Right hindlimb (tissue), 1 donor: ENCODE measurements around the gene ENOX1.

ENCODE experiments used
- DNase-seq: peaks from one replicate; pipeline ENCODE4 v3.0.0-alpha.2; 2018

Gene ENOX1

DNA sequence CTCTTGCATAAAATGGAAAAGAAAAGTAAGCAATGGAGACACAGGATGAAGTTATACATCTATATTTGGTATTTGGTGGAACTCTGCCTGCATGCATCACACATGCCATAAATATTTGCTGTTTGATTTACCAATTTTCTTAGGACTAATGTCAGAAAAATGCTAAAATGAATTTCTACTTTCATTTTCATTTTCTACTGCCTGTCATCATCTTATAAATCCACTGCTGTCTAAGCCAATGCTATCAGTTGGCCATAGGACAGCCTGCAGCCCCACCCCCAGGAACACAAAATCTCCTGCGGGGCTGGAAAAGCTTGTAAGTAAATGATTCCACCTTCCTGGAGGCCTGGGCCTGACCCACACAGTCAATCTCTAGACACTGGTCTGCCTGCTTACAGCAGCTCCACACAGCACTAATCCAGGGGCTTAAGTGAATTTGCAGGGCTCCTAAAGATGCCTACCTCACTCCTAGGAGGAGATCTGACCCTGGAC is 122.0 kb downstream of the ENOX1 start:
- DNase-seq = peak; percentile 30

DNA sequence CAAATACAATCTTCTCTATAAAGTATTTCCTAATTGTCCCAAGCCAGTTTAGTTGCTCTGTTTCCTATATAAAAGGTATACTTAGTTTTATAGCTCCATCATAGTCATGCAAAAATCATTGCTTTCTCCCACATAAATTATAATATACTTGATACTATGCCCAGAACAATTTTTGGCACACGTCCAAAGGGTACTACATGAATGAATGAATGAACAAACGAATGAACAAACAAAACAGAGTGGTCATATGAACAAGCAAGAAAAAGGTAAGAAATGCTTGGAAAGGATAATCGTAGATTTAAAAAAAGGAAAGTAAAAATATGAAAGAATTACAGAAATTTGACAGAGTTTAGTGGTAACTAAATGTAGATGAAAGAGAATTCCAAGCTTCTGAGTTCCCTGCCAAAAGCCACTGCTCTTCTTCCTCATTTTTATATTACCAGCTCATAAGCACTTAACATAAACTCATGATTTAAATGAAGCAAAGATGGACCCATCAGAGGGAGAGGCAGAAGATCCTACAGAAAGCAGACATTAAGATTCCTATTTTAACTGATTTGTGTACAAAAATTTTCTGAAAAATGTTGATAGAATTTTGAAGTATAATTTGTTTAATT is 123.2 kb downstream of the ENOX1 start:
- no peak for DNase-seq

DNA sequence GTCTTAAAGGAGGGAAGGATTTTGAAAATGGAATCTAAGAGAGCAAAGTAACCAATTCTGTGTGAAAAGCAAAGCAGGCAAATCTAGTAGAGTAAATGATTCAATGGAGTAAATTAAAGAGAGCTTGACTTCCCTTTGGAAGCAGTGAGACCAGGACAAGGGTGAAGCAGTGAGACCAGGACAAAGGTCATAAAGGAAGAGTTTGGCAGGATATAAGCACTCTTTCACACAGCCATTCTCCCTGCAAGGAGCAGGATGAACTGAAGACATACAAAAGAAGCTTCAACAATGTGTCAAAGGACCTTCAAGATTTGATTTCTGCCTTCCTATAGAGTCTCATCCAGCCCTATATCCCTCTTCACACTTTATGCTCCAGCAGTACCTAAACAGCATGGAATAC is 123.8 kb downstream of the ENOX1 start:
- no peak for DNase-seq

DNA sequence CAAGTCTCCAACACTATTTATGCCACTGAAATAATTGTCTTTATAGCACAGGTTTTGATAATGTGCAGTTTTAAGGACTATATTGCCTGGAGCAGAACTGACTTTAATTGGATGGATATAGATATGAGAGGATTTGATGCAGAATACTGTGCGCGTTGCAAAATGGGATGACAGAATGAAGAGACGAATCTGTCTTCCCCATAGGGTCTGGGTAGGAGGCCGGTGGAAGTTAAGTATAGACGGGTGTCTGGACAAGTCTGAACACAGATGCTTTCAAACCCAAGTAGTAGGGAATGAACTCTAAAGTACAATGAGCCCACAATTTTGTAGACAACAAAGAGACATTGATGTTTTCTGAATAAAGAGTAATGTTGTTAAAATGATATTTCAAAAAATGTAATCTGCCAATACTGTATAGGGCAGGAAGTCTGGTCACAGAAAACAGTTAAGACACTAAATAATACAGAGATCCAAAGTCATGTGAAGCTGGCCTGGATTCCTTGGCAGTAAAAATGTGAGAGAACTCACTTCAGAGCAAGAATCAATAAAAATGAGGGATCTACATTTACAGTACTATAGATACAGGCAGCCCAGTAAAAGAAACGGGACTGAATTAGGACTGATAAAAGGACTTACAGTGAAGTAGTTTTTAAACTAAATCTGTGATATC is 125.5 kb downstream of the ENOX1 start:
- DNase-seq = no peak

DNA sequence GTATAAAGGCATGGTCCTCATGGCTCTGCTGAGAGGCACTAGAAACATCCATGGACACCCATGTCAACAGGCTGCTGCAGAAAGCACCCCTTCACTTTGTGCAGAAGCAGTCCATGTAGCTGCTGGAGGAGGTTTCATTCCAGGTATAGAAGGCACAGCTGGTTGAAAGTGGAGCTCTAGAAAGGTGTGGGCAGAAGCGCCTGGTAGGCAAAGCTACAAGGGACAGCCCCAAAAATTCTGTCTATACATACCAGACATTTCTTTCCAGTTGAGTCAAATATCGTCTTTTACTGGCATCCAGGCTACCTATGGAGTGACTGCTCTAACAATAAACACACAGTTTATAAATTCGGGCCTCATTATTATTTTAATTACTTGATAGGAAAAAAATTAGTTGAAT is 129.3 kb downstream of the ENOX1 start:
- no peak for DNase-seq

DNA sequence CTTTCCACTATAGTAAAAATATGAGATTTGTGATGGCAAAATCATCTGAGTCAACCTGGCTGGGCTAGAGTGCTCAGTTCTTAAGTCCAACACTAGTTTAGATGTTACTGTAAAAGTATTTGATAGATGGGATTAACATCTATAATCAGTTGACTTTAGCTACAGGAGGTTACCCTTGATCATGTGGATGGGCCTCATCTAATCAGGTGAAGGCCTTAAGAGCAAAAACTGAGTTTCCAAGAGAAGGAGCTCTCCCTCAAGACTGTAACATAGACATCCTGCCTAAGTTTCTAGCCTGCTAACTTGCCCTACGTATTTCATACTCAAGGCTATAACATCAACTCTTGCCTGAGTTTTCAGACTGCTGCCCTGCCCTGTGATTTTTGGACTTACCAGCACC is 132.8 kb downstream of the ENOX1 start:
- DNase-seq = no peak

DNA sequence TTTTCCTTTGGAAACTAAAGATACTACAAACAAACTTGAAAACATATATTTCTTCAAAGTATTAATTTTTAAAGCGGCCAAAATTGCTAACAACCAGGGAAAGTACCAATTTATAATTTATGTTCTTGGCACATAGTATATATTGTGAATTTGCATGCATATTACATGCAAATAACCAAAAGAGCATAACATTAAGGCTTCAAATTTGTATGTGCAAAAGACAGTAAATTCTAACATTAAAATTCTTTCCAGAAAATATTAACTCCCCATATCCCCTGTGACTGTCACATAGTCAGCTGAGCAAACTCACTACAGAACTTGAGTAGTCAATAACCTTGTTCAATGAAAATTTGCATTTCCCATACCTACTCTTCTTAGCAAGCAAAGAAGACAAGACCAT is 133.4 kb downstream of the ENOX1 start:
- no peak for DNase-seq

DNA sequence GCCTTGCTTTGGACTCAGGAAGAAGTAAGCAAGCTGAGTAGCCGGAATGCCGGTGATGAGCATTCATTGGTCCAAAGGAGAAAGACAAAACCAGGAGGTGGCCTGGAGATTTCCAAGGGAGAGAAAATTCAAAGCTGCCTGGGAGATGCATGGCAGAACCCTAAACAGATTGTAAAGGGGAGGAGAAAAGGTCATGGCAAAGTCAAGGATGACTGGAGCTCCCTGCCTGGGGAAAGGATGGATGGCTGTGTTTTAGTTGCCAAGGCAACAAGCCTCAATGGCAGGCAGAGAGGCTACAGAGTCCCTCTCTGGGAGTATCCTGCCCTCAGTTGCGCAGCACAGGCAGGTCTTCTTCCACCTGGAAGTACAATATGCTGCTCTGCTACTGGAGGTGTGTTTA is 134.0 kb downstream of the ENOX1 start:
- no peak for DNase-seq

DNA sequence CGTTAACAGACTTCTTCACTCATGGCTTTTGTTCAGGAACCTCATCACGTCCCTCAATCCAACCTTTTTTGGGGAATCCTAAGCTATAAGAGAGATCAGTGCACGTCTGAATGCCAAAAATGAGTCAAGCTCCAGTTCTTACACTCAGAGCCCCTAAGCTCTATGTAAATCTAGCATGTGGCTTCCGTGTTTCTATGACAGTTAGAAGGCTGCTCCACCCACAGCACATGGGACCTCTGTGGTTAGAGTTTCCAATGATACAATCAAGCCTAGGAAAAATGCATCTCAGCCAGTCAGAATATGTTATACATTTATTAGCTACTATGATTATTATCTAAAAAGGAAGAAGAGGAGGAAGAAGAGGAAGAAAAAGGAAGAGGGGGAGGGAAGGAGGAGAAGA is 135.9 kb downstream of the ENOX1 start:
- no peak for DNase-seq

DNA sequence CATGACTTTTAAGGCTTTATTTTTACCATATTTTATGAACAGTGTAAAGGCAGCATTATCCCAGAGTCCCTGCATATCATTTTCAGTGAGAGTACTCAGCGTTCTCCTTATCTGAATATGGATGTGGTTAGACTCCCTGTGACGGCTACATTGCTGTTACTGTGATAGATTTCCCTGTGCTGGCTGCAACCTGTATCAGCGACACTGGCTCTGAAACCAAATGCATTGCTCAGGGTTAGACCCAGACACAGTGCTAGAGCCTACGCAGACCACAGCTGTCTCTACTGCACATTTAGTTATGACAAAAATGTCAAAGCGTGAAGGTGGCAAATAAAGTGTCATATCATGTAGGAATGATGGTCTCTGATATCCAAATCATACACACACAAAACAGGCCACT is 138.0 kb downstream of the ENOX1 start:
- DNase-seq = no peak

DNA sequence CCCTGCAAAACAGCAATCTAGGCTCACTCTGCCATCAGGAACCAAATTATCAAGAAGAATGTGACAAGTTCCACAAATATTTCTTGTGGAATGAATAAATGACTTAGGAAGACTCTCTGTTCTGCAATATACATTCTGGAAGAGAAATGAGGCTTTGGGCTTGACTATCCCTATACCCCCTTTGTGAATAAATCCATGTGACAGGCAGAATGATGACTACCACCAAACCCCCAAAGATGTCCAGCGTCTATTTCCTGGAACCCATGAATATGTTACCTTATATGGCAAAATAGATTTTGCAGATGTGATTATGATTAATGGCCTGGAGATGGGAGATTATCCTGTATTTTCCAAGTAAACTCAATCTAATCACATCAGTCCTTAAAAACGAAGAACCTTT is 139.3 kb downstream of the ENOX1 start:
- DNase-seq = no peak

DNA sequence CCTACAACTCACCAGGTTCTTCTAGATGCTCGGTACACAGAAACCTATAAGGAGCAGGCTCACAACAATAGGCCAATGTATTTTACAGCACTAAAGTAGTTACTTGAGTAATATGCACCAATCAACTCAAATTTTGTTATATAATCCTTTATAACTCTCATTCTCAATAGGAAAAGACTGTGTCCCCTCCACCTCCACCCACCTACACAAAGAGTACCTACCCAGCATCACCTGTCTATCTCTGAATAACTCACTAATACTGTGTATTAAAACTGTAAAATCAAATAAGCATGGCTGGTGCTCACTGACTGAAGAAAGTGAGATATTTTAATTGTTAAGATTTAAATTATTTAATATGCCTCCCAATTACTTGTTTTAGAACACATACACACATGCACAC is 146.3 kb downstream of the ENOX1 start:
- DNase-seq = no peak

DNA sequence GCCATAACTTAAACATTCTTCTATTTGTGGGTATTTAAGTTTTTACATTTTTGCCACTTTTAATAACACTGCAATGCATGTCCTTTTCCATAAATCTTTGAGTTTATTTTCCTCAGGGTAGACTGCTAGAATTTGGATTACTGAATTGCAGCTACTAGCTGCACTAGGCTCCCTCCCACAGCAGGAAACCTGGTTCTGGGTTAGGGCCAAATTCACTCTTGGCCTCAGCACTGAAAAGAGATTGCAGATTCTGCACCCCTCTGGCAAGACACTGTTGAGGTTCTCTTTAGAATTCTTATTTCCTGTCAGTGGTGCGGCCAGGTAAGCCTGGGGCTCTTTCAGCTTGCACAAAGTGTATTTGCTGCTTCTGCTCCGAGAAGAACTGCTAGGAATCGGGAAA is 155.7 kb downstream of the ENOX1 start:
- no peak for DNase-seq

DNA sequence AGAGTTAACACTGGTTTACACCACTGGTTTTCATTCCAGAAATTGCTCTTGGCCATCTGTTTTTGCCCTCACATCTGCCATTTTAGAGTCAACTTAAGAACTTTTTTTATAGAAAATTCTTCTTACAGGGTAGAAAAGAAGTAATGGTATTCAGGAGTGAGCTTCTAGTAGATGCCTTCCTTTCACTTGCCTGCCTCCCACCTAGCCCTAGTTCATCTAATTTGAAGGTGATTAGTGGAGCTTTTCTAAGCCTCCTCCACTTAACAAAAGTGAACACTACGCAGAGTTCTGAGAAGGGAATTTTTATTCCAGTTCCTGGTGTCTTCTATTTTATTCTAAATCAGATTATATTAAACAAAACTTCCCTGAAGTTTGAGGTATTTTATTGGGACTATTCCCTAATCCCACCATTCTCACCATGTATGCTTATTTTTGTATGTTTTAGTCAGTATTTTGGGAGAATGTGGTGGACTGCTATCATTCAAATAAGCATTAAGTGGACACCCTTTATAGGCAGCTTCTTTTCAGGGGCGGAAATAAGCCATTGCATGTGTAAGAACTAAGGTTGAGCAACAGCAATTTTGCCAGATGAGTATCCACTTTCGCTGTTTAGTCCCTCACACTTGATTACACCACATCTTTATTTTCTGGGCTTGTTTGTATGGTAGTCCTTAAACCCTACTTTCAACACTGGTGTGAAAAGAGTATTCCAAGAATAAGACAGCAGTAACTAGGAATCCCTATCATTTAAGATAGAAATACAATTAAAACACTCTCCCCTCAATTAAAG is 156.9 kb downstream of the ENOX1 start:
- no peak for DNase-seq

DNA sequence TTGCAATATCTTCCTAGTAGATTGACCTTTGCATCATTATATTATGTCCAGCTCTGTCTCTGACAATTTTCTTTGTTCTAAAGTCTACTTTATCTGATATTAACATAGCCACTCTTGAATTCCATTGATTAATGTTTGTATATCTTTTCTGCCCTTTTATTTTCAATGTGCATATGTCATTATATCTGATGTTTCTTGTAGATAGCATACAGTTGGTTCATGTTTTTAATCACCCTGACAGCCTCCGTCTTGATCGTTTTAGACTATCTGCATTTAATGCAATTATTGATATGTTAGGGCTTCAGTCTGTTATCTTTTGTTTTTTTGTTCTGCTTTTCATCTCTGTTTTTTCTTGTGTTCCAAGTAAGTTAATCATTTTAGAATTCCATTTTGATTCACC is 159.8 kb downstream of the ENOX1 start:
- no peak for DNase-seq

DNA sequence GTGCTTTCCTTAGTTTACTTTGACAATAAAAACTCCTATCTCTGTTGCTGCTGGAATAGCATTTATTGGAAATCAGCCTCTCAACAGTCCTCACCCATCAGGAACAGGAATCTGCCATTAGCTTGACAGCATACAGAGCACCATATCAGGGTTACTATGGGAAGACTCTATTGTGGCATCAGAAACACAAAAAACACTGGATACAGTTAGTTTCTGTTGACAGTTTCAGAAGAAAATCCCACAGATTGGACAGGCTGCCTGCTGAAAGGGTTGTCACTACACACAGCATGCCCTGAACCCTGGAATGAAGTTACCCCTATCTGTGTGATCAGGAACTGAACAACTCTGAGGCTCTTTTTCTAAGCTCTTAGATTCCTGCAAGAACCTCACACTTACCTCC is 172.7 kb downstream of the ENOX1 start:
- DNase-seq = no peak

DNA sequence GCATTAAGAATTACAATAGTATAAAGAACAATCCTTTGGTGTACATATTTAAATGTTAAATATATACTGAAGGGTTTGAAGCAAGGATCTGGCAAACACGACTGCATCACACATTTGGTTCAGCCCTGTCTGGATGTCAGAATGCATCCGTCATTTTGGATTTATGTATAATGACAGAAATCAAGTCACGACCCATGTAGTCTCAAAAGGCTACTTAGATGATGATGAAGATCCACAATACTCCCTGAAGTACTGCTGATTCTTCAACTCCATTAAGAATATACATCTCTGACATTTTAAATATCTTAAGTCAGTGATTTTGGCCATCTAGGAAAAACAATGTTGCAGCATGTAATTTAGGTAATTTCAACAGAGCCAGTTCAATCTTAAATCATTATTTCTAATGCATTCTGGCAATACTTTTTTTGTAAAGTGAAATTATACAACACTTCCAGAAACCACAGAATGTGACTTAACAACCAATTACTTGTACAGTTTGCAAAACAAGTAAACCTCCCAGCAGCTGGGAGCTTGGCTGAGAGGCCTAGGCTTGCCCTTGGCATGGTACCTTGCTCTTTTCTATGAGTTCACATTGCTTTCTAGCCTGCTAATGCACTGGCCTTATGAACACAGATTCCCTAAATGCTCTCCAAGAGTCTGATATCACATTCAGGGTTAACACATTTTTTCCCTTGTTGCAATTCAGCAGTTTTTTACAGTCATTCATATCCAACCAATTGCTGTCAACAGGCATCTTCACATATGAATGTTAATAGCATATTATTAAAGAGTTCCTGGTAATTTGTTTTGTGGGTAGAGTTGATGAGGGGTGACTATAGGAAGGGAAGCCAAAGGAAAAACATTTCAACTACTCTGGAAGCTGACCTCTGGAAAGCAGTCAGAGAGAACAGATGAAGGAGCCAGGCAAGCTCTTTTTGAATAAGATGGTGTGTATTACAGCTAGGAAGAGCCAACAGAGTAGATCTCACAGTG is 175.2 kb downstream of the ENOX1 start:
- DNase-seq = peak; percentile 52

DNA sequence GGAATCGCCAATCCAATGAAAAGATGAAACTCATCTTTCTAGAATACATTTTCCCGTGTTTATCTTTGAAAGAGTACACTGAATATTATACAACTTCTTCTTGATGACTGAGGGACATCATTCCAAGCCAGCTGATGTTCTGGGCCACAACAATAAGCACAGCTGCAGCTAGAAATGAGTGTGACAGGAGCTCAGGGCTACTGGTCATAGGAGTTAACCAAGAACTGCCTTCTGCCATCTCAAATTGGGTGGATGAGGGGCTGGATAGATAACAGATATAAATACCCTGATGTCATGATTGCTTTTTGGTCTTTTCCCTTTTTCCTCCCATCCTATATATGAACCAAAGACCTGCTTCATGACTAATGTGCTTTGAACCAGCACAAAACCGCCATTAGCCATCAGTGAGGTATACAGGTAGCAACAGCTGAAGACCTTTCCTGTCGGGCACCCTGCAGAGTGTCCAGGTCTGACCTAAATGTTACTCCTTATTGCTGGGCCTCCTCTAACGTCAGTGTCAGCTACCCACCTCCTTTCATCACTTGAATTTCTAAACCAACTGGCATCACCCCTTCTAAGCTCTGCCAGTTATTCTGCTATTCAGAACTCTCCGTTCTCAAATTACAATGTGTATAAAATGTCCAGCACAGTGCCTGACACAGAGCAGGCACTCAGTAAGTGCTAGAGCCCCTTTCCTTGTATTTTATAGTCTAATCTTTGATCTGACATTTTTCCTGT is 178.2 kb downstream of the ENOX1 start:
- DNase-seq = no peak

DNA sequence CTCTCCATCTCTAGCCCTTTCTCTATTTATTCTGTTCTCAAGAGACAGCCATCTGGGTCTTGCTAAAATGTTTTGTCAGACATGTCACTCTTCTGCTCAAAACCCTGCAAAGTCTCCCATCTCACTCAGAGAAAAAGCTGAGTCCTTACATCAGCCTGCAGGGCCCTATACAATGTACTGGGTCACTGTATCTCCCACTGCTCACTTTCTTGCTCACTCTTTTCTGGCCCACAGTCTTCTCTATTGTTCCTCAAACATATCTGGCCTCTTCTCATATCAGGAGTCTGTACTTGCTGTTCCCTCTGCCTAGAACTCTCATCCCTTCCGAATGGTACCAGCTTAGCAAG is 189.2 kb downstream of the ENOX1 start:
- no peak for DNase-seq

DNA sequence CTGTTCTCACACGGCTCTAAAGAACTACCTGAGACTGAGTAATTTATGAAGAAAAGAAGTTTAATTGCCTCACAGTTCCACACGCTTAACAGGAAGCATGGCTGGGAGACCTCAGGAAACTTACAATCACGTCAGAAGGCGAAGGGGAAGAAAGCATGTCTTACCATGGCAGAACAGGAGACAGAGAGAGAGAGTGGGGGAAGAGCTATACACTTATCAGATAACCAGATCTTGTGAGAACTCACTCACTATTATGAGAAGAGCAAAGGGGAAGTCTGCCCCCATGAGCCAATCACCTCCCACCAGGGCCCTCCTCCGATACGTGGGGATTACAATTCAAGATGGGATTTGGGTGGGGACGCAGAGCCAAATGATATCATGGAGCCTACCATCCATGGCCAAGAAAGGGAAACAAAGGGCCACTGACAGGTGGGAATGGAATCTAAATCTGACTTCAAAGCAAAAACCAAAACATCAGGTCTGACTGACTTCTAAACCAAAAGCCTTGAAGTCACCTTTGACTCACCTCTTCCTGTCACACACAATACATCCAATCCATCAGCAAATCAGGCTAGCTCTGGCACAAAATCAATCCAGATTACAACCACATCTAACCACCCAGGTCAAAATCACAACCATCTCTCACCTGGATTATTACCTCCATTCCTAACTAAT is 189.7 kb downstream of the ENOX1 start:
- DNase-seq = no peak

DNA sequence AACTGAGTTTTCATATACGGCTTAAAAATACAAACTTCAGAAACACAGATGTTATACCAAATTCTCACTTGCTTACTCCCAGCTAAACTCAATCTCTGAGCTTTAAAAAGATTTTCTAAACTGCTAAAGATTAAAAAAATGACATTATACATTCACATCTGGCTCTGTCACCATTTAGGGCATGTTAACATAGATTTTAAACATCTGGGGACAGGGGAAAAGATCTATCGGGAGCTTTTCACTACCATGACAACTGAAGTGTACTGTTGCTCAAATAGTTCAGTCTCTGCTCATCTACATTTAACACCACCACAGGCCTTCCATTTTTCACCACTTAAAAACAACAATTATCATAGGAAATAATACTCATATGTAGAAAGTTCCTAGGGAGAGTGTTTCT is 190.8 kb downstream of the ENOX1 start:
- DNase-seq = no peak

DNA sequence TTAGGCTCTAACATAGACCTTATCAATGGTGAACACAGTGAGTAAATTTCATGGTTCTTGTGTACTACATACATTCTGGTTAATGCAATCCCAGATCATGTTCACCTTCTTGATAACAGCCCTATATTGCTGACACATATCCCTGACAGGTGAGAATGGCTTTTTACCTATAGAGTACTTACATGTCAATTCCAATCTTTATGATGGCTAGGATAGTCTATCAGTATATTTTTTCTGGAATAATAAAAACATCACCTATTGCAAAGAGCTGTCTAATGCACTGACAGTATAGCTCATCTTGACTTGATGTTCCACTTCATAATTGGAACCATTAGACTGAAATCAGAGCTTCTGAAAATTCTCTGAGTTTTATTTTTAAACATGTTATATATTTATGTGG is 199.4 kb downstream of the ENOX1 start:
- DNase-seq = no peak
